HG03108 (cell line): ENCODE measurements around the gene MINDY1.

ENCODE experiments used
- ATAC-seq: cut with Tn5 transposase; IDR thresholded peaks from one replicate; pipeline ENCODE4 v1.9.1; 2021; ENCODE audit warnings: moderate library complexity; ENCODE audit not compliant: unreplicated experiment

The MINDY1 gene, protein sequence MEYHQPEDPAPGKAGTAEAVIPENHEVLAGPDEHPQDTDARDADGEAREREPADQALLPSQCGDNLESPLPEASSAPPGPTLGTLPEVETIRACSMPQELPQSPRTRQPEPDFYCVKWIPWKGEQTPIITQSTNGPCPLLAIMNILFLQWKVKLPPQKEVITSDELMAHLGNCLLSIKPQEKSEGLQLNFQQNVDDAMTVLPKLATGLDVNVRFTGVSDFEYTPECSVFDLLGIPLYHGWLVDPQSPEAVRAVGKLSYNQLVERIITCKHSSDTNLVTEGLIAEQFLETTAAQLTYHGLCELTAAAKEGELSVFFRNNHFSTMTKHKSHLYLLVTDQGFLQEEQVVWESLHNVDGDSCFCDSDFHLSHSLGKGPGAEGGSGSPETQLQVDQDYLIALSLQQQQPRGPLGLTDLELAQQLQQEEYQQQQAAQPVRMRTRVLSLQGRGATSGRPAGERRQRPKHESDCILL

DNA sequence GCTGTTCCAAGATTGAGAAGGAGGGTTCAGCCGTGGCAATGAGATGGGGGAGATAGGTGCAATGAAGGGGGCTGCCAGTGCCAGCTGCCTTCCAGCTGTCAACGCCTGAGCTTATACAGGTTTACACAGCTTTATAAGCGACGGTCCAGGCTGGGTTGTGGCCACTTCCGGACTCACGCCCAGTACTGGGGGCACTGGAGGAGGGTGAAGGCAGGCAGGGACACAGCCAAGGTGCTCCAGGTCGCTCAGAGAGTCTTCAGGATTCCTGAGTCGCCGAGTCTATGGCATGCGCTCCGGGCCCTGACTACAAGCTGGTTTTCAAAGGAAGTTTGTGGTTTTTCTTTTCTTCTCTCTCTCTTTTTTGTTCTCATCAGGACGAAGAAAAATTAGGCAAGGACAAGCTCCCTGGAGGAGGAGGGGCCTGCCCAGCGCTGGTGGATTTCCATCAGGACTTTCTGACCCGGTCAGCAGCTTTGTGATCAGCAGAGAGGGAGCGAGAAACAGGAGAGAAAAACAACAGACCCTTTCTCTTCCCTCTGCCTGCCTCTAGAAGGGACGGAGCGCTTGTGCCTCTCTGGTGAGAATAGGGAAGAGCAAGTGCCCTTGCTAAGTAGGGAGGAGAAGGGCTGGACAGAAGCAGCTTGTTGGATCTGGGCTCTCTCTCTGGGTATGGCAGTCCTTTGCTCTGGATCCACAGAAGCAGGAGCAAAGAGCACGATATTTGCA lies at the start of gene MINDY1:
TSS of gene MINDY1 (minus strand) at position 576 of the 726 bp plus-strand sequence. CDS start 4,285 bp downstream, outside the sequence.
- peak; percentile 49 for ATAC-seq

DNA sequence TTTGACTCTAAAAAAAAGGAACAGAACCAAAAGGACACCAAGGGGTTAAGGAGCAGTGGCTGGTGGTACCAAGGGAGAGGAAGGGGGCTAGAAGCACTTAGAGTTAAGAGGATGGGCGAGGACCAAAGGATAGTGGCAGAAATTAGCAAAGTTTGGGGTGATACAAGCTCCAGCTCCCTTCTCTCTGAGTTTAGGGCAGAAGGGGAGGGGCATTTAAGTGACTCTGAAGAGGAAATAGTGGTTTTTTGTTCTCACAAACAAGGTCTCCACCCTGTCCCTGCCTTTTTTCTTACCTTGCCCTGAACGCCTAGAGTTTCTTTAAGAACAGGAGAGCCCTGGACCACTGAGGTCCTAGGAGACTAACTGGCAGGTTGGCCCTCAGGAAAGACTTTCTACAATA lies 49.4 kb upstream of the MINDY1 start:
- ATAC-seq, result no peak

DNA sequence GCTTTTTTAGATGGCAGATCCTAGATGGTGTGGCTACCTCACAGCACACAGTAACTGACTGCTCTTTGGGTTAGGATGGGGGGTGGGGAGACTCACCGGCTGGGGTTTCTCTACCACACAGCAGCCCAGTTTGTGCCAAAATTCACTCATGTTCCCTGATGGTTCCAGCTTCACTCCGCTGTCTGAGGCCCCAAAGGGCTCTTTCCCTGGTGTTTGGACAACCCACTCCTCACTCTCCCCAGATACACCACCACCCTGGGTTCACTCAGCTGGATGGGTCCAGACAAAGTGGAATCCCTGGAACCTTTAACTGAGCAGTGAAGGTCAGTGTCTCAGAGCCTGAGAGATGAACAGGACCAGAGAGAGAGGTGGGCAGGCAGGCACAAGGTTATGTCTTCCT lies 48.9 kb upstream of the MINDY1 start:
- no peak for ATAC-seq

DNA sequence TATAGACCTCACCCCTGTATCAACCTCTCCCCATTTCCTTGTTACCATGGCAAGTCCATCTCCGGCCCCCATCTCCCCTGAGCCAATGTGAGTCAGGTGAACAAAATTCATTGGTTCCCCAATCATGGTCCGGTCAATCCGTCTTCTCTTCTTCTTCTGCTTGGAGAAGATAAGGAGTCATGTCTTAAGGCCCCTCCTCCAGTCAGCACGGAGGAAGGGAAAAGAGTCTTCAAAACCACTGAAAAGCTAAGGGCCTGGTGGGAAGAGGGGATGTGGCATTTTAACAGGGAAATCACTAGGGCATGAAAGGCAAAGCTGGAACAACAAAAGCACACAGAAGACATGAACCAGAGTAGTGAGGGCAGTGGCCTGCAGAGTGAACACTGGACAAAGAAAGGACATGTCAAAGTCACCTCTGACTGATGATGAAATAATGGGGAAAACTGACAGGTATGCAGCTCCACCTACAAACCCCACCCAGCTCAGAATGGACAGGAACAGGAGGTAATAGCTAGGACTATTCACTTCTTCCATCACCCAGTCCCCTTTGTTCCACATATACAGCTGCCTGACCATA lies 48.4 kb upstream of the MINDY1 start:
- ATAC-seq, result no peak

DNA sequence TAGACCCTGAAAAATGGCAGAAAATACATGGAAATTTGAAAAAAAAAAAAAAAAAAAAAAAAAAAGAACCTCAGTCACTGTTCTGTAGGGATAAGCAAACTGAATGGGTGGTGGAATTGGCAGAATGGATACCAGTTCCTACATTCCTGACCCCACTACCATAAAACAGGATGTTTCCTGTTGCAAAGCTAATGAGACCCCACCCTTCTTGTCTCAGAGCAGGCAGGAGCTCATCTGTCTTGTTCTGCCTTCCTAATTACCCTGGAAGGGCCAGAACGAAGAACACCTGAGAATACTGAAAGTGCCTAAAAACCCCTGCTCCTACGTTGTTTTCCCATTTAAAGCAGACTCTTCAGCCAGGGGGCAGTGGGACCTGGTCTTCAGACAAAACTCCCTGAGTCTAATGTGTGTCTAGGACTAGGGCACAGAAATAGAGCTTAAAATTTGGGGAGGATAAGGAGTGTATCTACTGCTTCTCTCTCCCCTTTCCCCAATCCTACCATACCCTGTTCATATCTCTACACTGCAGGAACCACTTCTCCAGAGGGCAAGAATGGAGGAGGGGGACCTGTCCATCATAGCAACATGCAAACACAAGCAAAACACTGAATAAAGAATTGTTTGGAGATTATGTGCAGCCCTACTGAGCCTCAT lies 44.8 kb upstream of the MINDY1 start:
- no peak for ATAC-seq

DNA sequence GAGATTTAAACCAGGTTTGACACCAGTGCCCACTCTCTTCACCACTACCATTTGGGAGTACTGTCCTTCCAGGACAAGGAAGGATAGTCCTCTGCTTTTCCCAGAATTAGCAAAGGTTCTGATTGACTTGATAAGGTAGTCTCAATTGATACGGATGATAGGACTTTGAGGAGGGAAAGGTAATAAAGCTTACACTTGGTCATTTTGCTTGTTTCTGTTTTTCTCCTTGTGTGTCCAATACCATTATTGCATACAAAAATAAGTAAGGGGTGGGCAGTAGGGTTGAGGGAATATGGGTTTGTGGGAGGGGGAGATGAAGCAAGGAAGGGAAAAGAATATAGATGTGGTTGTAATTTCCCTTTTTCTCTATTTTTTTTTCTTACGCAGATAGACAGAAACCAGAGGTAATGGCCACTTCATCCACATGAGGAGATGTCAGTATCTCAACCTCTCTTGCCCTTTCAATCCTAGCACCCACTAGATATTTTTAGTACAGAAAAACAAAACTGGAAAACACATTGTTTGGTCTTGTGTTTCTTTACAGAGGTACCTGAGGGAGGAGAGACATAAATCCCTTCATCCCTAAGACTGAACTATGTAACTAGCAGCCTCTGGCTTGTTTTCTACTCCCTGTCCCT lies 43.5 kb upstream of the MINDY1 start:
- ATAC-seq, result no peak

DNA sequence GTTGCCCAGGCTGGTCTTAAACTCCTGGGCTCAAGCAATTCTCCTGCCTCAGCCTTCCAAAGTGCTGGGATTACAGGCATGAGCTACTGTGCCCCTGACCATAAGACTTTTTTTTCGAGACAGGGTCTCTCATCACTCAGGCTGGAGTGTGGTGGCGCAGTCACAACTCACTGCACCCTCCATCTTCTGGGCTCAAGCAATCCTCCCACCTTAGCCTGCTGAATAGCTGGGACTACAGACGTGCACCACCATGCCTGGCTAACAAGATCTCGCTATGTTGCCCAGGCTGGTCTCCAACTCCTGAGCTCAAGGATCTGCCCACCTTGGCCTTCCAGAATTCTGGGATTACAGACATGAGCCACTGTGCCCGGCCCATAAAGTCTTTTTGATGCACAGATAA lies 42.8 kb upstream of the MINDY1 start:
- no peak for ATAC-seq

DNA sequence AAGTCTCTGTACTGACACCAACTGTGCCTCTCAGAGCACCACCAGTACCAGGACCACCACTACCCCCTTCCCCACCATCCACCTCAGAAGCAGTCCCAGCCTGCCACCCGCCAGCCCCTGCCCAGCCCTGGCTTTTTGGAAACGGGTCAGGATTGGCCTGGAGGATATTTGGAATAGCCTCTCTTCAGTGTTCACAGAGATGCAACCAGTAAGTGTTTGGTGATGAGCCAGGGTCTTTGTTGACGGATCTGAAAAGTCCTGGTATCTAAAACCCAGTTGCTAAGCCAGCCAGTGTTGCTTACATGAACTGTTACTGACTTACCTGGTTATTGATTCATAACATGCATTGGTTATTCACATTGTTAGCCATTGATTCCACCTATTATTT lies 41.9 kb upstream of the MINDY1 start:
- ATAC-seq, result no peak

DNA sequence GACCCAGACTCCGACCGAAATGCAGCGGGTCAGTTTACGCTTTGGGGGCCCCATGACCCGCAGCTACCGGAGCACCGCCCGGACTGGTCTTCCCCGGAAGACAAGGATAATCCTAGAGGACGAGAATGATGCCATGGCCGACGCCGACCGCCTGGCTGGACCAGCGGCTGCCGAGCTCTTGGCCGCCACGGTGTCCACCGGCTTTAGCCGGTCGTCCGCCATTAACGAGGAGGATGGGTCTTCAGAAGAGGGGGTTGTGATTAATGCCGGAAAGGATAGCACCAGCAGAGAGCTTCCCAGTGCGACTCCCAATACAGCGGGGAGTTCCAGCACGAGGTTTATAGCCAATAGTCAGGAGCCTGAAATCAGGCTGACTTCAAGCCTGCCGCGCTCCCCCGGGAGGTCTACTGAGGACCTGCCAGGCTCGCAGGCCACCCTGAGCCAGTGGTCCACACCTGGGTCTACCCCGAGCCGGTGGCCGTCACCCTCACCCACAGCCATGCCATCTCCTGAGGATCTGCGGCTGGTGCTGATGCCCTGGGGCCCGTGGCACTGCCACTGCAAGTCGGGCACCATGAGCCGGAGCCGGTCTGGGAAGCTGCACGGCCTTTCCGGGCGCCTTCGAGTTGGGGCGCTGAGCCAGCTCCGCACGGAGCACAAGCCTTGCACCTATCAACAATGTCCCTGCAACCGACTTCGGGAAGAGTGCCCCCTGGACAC lies 41.4 kb upstream of the MINDY1 start:
- ATAC-seq, result peak; percentile 46

DNA sequence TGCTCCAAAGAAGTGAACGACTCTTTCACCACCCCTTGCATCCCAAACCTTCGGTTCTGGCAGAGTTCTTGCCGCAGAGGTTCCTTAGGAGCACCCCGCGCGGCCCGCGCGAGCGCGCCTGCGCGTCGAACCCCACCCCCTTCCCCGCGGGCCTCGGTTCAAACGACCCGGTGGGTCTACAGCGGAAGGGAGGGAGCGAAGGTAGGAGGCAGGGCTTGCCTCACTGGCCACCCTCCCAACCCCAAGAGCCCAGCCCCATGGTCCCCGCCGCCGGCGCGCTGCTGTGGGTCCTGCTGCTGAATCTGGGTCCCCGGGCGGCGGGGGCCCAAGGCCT lies 40.9 kb upstream of the MINDY1 start, which contains the start of gene C1orf56:
TSS of gene C1orf56 (plus strand) at position 161 of the 334 bp plus-strand sequence. CDS start at position 258, 97 bp downstream.
- peak; percentile 50 for ATAC-seq

DNA sequence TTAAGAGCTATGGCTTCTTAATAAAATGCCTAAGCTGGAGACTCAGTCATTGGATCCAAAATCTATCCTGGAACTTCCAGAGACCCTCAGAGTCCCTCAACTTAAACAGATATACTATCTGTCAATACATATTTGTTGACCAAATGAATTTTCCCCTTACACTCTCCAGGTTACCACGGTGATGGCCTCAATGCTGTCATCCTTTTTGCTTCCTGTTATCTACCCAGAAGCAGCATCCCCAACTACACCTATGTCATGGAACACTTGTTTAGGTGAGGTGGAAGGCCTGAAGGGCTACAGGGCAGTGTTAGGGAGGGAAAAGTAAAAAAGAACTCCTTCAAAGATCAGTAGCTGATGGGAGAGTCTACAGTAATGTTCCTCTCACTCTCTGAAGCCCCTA lies 36.5 kb upstream of the MINDY1 start:
- no peak for ATAC-seq

DNA sequence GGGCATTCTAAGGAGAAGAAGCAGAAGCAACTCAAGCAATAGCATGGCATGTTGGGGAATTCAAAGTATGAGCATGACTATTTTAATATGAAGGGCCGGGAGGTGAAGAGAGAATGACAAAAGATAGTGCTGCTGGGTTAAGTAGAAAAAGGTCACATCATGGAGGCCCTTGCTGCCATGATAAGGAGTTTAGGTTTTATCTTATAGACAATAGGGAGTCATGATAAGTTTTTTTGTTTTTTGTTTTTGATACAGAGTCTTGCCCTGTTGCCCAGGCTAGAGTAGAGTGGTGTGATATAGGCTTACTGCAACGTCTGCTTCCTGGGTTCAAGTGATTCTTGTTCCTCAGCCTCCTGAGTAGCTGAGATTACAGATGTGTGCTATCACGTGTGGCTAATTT lies 32.8 kb upstream of the MINDY1 start:
- ATAC-seq, result no peak

DNA sequence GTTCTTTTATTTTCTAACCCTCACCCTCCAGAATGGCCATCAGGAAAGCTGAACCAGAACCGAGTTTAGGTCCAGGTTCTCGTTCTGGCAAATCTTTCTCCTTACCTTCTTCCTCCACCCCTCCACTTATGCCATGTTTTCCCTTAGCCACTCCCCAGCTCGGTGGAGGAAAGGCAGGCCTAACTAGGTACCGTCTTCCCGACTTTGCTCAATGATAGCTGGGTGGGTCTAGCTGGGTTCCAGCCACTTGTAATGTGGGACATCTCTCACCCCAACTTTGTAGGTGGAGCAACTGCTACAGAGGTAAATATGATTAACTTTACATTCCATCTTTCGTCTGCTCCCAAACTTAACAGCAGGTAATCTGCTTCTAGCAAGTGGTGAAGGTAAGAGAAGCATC lies 30.3 kb upstream of the MINDY1 start:
- ATAC-seq, result no peak

DNA sequence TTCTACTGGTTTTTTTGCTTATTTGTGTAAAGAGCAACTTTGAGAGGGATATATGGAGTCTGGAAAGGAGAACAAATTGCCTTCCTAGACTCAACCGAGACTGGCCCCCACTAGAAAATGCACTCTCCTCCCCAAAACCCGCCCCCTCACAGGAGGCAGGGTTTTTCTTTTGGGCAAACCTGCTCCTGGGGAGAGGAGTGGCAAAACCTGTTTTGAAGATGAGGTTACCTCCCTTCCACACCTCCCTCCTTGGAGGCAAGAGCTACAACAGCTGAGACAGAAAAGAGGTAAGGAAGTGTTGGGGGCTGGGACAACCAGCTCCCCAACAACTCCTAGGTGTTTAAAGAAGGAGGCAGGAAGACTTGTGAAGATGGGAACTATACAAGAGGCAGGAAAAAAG lies 29.7 kb upstream of the MINDY1 start, which contains the start of gene BNIPL:
TSS of gene BNIPL (plus strand) at position 231 of the 400 bp plus-strand sequence. CDS start at position 371, 140 bp downstream.
- no peak for ATAC-seq

DNA sequence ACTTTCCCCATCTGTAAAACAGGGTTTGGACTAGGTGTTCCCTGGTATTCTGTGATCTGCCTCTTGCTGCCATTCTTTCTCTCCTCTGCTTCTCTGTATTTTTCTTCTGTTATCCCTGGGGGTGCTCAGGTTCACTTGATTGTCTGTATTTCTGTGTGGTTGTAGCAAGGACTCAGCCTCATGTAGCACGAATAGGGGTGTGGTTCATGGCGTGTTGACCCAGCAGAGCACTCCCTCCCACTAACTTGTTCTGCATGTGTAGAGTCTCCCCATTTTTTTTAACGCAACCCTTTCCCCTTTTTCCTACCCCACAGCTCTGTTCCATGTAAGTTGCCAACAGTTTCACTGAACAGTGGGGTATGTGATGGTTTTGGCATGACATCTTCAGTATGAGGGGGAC lies 28.5 kb upstream of the MINDY1 start:
- ATAC-seq, result no peak

DNA sequence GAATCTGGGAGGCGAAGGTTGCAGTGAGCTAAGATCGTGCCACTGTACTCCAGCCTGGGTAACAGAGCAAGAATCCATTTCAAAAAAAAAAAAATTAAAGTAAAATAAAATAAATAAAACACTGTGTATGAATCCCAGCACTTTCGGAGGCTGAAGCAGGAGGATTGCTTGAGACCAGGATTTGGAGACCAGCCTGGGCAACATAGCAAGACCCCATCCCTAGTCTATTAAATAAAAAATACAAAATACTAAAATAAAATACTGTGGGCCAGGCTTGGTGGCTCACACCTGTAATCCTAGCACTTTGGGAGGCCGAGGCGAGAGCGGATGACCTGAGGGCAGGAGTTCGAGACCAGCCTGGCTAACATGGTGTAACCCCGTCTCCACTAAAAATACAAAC lies 25.5 kb upstream of the MINDY1 start:
- ATAC-seq, result no peak

DNA sequence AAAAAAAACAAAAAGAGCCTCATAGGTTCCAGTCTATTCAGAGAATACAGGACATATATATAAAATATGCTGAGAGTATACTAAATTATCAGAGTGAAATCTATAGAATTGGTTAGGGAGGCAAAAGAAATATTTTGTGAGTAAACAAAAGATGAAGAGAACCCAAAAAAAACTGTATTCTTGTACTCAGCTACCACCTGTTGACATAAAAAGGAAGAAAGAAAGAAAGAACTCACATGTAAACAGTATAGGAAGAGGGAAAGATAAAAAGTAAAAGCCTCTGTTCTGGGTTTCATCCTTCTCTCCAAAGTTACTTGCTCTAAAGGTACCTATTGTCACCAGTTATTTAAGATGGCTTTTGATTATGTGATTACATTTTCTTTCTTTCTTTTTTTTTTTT lies 19.8 kb upstream of the MINDY1 start:
- ATAC-seq, result no peak

DNA sequence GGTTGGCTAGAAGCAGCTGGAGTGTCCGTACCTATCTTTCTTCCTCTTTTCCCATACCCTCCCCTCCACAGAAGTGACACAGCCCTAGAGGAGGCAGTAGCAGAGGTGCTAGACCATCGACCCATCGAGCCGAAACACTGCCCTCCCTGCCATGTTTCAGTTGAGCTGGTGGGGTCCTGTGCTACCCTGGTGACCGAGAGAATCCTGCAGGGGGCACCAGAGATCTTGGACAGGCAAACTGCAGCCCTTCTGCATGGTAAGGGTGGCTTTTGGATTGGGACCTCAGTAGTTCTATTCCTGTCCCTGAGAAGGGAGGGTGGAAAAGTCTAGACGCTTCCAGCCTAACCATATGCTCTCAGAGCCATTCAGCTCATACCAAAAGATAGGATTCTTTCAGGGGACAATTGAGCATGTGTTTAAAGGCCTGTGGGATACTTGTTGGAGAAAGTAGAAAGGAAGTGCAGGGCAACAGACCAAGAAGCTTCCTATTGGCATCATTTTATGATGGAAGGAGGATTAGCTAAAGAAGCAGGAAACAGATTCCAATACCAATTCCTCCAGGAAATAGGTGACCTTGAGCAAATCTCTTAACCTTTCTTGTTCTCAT lies 17.9 kb upstream of the MINDY1 start:
- no peak for ATAC-seq

DNA sequence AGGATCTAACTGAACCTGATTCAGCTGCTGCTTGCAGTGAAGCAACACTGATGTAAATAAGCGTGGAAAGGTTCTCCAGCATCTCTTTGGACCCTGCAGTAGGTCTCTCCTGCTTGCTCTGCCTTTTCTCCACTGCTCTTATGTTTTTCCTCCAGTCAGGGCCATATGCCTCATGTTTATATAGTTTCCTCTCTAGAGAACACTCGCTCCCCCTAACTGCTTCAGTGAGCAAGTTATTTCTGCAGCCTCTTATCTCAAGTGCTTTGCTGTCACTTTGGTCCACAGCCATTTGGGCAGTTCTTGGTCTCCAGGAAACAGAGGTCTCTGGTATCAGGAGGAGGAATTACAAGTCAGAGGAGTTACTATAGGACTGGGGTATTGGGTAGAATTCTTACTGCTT lies 6.8 kb upstream of the MINDY1 start:
- ATAC-seq, result no peak
